ENCODE measurements around the gene DLGAP1. TPM values are rescaled to one million over a fixed set of nuclear protein-coding genes. Genes with fewer than 3 reads are reported as not detected.

The DLGAP1 gene
- total RNA-seq, 1 experiment from 2014 or later, result 0.39 TPM

- peak overlapping the region; percentile 98 for H2AFZ ChIP-seq (ENCODE audit: low read depth, low read length, poor library complexity, severe bottlenecking)
- no peaks in the 10 kb centered on the region for H4K20me1 ChIP-seq (ENCODE audit: insufficient read depth)
- H3K4me2 ChIP-seq (ENCODE audit: low read length), result peak overlapping the region; percentile 90
- DNase-seq (ENCODE audit: low read depth, low spot score), result peak; percentile 41
- RAD21 ChIA-PET (ENCODE audit: low non-redundant PET in 1 of 2, low total read pairs in 2 of 2, uncharacterized antibody in 2 of 2, unreplicated experiment in 2 of 2), result interaction anchor here (0.5 to 1.3 kb wide), 4 partner anchors 88 to 188 kb away, joined by 3 to 5 read pairs (median 4); no protein-coding TSS in a partner anchor
- no peaks in the 10 kb centered on the region for H3K79me2 ChIP-seq (ENCODE audit: insufficient read depth, low read length)
- POLR2A ChIA-PET, result interaction anchor here (0.8 to 1.1 kb wide), 3 partner anchors 96 to 443 kb away, joined by 3 to 5 read pairs (median 3); no protein-coding TSS in a partner anchor
- H3K9ac ChIP-seq (ENCODE audit: low read length), result peak overlapping the region; percentile 29; the same call in 1 of the 2 replicates
- peaks cover 2 to 5% of the 10 kb centered on the region in 2 experiments; a peak in 2 of 4 replicates for H3K9me3 ChIP-seq (ENCODE audit: control insufficient read depth in 1 of 2, insufficient read depth in 1 of 2, low read depth in 1 of 2, low read length in 2 of 2)
- no peaks in the 10 kb centered on the region for H3K27me3 ChIP-seq (ENCODE audit: insufficient read depth, low read length)
- ATAC-seq, result peak; percentile 99
- H3K9me2 ChIP-seq (ENCODE audit: insufficient read depth), result no peaks in the 10 kb centered on the region
- CTCF ChIA-PET, result interaction anchor here (0.6 to 4.8 kb wide), 42 partner anchors 9 to 1246 kb away, joined by 3 to 50 read pairs (median 4); no protein-coding TSS in a partner anchor
- BruUV-seq (replicated peaks), result no TSS peak
- H3K36me3 ChIP-seq (ENCODE audit: control insufficient read depth in 1 of 2, insufficient read depth in 2 of 2, low read length in 2 of 2), result no peaks in the 10 kb centered on the region
- peaks cover 0 to 11% of the 10 kb centered on the region in 2 experiments; a peak in 3 of 4 replicates for H3K4me1 ChIP-seq (ENCODE audit: control insufficient read depth in 1 of 2, insufficient read depth in 2 of 2, low read length in 2 of 2)
- intact Hi-C loops (cut with micrococcal nuclease), result loop anchor here (2.0 to 5.0 kb wide), 5 partner anchors 69 to 296 kb away; no protein-coding TSS in a partner anchor
- no peak overlapping the region for H3K27ac ChIP-seq (ENCODE audit: low read depth, low read length)
- H3K4me3 ChIP-seq (replicated peaks in 1 of 2; ENCODE audit: low read depth in 1 of 2, low read length in 2 of 2), result peak overlapping the region; percentile 36 to 57
- TF ChIP-seq FOSL1 (IDR thresholded peaks at IDR 0.05; ENCODE audit: low read depth) (no peak), POLR2AphosphoS5 (IDR thresholded peaks at IDR 0.05; ENCODE audit: low read depth, low read length) (no peak), EZH2phosphoT487 (IDR thresholded peaks at IDR 0.05; ENCODE audit: borderline replicate concordance) (no peak), CBX3 (IDR thresholded peaks at IDR 0.05; ENCODE audit: low read depth) (peak; percentile 51; the same call in 1 of the 2 replicates), POLR2A (IDR thresholded peaks at IDR 0.05; ENCODE audit: borderline replicate concordance, extremely low read depth, insufficient read depth, insufficient read length) (no peak), RAD21 (IDR thresholded peaks at IDR 0.05; ENCODE audit: low read depth) (peak; percentile 77), ZFX (IDR thresholded peaks at IDR 0.05) (no peak), JUND (IDR thresholded peaks at IDR 0.05) (no peak), EGR1 (IDR thresholded peaks at IDR 0.05; ENCODE audit: low read depth) (peak; percentile 76), ELF1 (IDR thresholded peaks at IDR 0.05; ENCODE audit: borderline replicate concordance, low read depth) (no peak), SIN3A (IDR thresholded peaks at IDR 0.05; ENCODE audit: low read depth) (no peak), SP1 (IDR thresholded peaks at IDR 0.05; ENCODE audit: low read depth) (no peak), EZH2 (IDR thresholded peaks at IDR 0.05) (no peak), CTCF (IDR thresholded peaks at IDR 0.05 in 2 of 3, conservative IDR thresholded peaks at IDR 0.05 in 1 of 3; ENCODE audit: borderline replicate concordance in 1 of 3, insufficient read depth in 1 of 3, low read depth in 2 of 3, low read length in 2 of 3) (peak; percentile 54 to 94 (median 88)), CEBPB (IDR thresholded peaks at IDR 0.05; ENCODE audit: low read depth) (peak; percentile 63; the same call in 1 of the 2 replicates), YY1 (IDR thresholded peaks at IDR 0.05; ENCODE audit: extremely low read depth, insufficient replicate concordance, low read depth, low read length) (no peak), SRF (IDR thresholded peaks at IDR 0.05; ENCODE audit: low read depth) (no peak), ZNF274 (IDR thresholded peaks at IDR 0.05; ENCODE audit: low read depth, low read length) (no peak)
- TF ChIP-seq, protein P1, sequence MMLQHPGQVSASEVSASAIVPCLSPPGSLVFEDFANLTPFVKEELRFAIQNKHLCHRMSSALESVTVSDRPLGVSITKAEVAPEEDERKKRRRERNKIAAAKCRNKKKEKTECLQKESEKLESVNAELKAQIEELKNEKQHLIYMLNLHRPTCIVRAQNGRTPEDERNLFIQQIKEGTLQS (IDR thresholded peaks at IDR 0.05), result no peak
- TF ChIP-seq, protein P2, sequence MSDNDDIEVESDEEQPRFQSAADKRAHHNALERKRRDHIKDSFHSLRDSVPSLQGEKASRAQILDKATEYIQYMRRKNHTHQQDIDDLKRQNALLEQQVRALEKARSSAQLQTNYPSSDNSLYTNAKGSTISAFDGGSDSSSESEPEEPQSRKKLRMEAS (IDR thresholded peaks at IDR 0.05), result no peak
- TF ChIP-seq, protein P3, sequence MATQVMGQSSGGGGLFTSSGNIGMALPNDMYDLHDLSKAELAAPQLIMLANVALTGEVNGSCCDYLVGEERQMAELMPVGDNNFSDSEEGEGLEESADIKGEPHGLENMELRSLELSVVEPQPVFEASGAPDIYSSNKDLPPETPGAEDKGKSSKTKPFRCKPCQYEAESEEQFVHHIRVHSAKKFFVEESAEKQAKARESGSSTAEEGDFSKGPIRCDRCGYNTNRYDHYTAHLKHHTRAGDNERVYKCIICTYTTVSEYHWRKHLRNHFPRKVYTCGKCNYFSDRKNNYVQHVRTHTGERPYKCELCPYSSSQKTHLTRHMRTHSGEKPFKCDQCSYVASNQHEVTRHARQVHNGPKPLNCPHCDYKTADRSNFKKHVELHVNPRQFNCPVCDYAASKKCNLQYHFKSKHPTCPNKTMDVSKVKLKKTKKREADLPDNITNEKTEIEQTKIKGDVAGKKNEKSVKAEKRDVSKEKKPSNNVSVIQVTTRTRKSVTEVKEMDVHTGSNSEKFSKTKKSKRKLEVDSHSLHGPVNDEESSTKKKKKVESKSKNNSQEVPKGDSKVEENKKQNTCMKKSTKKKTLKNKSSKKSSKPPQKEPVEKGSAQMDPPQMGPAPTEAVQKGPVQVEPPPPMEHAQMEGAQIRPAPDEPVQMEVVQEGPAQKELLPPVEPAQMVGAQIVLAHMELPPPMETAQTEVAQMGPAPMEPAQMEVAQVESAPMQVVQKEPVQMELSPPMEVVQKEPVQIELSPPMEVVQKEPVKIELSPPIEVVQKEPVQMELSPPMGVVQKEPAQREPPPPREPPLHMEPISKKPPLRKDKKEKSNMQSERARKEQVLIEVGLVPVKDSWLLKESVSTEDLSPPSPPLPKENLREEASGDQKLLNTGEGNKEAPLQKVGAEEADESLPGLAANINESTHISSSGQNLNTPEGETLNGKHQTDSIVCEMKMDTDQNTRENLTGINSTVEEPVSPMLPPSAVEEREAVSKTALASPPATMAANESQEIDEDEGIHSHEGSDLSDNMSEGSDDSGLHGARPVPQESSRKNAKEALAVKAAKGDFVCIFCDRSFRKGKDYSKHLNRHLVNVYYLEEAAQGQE (IDR thresholded peaks at IDR 0.05; ENCODE audit: low read depth), result no peak
These were observed 683.8 kb downstream of the DLGAP1 start for GRCh38 chr18:3771121-3771971.

Data from HCT116 (cell line).